ENCODE measurements around the gene APBB2. TPM values are rescaled to one million over a fixed set of nuclear protein-coding genes. Genes with fewer than 3 reads are reported as not detected.

APBB2 gene
- total and polyA plus RNA-seq, 3 donors from 2014 or later, result 19.7 to 77.9 (median 59.8) TPM

- no peak for TF ChIP-seq POLR2A (IDR thresholded peaks at IDR 0.05)
- H3K27ac ChIP-seq, result no peak overlapping the region
- peaks cover 3% of the 10 kb centered on the region for H3K4me1 ChIP-seq
- DNase-seq, result no peak
- H3K4me3 ChIP-seq, result no peak overlapping the region
- H3K27me3 ChIP-seq, result no peaks in the 10 kb centered on the region
- intact Hi-C loops (cut with DNase I; ENCODE audit: low total_unique reads), result no loop called here
- no peaks in the 10 kb centered on the region for H3K36me3 ChIP-seq (ENCODE audit: low read depth, missing control alignments)
- WGBS, 2 donors, result 89 to 91% methylated on average over 5 of the region's 5 CpGs
- H3K9me3 ChIP-seq, result no peaks in the 10 kb centered on the region
Observed at GRCh38 chr4:41067369-41067768, 147.0 kb downstream of the APBB2 start.

- peaks cover 16% of the 10 kb centered on the region for H3K4me1 ChIP-seq
- no peak overlapping the region for H3K27ac ChIP-seq
- no peaks in the 10 kb centered on the region for H3K9me3 ChIP-seq
- H3K27me3 ChIP-seq, result no peaks in the 10 kb centered on the region
- WGBS, 2 donors, result 84 to 90% methylated on average over 4 of the region's 4 CpGs
- intact Hi-C loops (cut with DNase I; ENCODE audit: low total_unique reads), result no loop called here
- no peaks in the 10 kb centered on the region for H3K36me3 ChIP-seq (ENCODE audit: low read depth, missing control alignments)
- DNase-seq, result no peak
- TF ChIP-seq POLR2A (IDR thresholded peaks at IDR 0.05), result no peak
- no peak for TF ChIP-seq CTCF (IDR thresholded peaks at IDR 0.05)
- no peak overlapping the region for H3K4me3 ChIP-seq
Observed at GRCh38 chr4:41066049-41066448, 148.3 kb downstream of the APBB2 start.

GRCh38 chr4:41065434-41066006 lies 148.8 kb downstream of the APBB2 start:
- H3K4me1 ChIP-seq, result peaks cover 21% of the 10 kb centered on the region
- no peaks in the 10 kb centered on the region for H3K27me3 ChIP-seq
- no peak for DNase-seq
- 95 to 96% methylated on average over 5 of the region's 5 CpGs for WGBS, 2 donors
- intact Hi-C loops (cut with DNase I; ENCODE audit: low total_unique reads), result no loop called here
- H3K27ac ChIP-seq, result no peak overlapping the region
- no peak overlapping the region for H3K4me3 ChIP-seq
- TF ChIP-seq POLR2A (IDR thresholded peaks at IDR 0.05) (no peak), CTCF (IDR thresholded peaks at IDR 0.05) (no peak)
- H3K9me3 ChIP-seq, result no peaks in the 10 kb centered on the region
- no peaks in the 10 kb centered on the region for H3K36me3 ChIP-seq (ENCODE audit: low read depth, missing control alignments)

DNA sequence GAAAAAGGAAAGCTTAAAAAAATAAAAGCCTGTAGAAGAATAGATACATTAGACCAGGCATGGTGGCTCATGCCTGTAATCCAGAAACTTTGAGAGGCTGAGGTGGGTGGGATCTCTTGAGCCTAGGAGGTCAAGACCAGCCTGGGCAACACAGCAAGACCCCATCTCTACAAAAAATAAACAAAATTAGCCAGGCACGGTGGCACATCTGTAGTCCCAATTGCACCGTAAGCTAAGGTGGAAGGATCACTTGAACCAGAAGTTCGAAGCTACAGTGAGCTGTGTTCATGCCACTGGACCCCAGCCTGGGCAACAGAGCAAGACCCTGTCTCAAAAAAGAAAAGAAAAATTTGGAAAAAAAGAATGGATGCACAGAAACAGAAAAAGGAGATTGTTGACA lies 149.4 kb downstream of the APBB2 start:
- H3K27ac ChIP-seq, result no peak overlapping the region
- no peaks in the 10 kb centered on the region for H3K27me3 ChIP-seq
- DNase-seq, result no peak
- TF ChIP-seq POLR2A (IDR thresholded peaks at IDR 0.05) (no peak), CTCF (IDR thresholded peaks at IDR 0.05) (no peak)
- WGBS, 2 donors, result 88 to 96% methylated on average over 3 of the region's 3 CpGs
- no peak overlapping the region for H3K4me3 ChIP-seq
- peaks cover 27% of the 10 kb centered on the region for H3K4me1 ChIP-seq
- intact Hi-C loops (cut with DNase I; ENCODE audit: low total_unique reads), result no loop called here
- H3K36me3 ChIP-seq (ENCODE audit: low read depth, missing control alignments), result no peaks in the 10 kb centered on the region
- H3K9me3 ChIP-seq, result no peaks in the 10 kb centered on the region

DNA sequence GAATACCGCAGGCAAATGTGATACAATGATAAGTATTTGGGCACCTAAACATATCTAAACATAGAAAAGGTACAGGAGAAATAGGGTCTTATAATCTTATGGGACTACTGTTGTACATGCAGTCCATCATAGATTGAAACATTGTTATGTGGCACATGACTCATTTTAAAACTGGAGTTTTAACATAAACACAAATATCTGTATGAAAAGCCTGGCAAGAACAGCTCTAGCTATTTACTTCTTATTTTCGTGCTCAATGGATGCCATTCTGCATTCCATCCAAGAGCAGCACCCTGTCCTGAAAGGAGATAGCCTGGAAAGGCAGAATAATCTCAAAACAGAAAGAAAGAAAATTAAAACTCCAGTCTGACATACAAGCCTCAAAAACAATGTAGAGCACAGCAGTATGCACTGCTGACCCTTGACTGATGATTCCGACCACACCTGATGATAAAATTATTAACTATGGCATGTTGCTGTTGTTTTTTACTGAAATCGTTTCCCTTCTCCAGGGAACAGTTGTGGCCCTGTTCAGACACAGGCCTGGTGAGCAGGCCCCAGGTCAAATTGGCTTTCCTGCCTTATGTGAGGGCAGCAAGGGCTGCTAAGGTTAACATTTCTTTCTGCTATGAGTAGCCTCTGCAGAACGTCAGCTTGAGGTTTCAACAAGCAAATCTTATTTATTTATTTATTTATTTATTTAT lies 152.7 kb downstream of the APBB2 start:
- Histone ChIP-seq H3K36me3 (ENCODE audit: low read depth, missing control alignments) (no peaks in the 10 kb centered on the region), H3K27ac (peak overlapping the region; percentile 21 to 39)
- intact Hi-C loops (cut with DNase I; ENCODE audit: low total_unique reads), result no loop called here

More for the DNA sequence above, 152.7 kb downstream of the APBB2 start:
- no peak for DNase-seq
- peaks cover 28% of the 10 kb centered on the region for H3K4me1 ChIP-seq
- WGBS, 2 donors, result 52% methylated on average over 5 of the region's 5 CpGs
- H3K27me3 ChIP-seq, result no peaks in the 10 kb centered on the region
- no peak overlapping the region for H3K4me3 ChIP-seq
- no peak for TF ChIP-seq CTCF (IDR thresholded peaks at IDR 0.05)
- no peak for TF ChIP-seq POLR2A (IDR thresholded peaks at IDR 0.05)
- no peaks in the 10 kb centered on the region for H3K9me3 ChIP-seq
